Stimulated activated CD4-positive, alpha-beta T cell treated with anti-CD3 and anti-CD28 coated beads, TNF-alpha, amount 100 ng/mL, for 4 hours (primary cell): Measurements from ENCODE around the gene MEF2D.

Experiments
- DNase-seq, 3 experiments: peaks; one replicate each; pipeline ENCODE4 v3.0.0-alpha.2; 2020; ENCODE audit warnings: low read depth in 3 of 3

MEF2D gene

DNA sequence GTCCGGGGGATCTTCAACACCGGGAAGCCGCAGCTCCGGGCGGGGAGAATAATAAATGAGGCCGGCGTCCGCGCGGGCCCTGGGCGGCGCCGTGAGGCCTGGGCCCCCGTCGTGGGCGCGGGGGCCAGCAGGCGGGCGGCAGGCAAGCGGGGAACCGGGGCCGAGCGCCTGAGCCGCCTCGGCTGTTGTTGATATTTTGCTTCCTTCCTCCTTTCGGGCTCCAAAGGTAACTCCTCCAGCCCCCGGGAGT is at the start of gene MEF2D:
TSS of gene MEF2D (minus strand) at position 233 of the 250 bp plus-strand sequence. CDS start 17,483 bp downstream, outside the sequence.
- no peak for DNase-seq

GRCh38 chr1:156550346-156550745 is 49.8 kb upstream of the MEF2D start:
- no peak for DNase-seq

GRCh38 chr1:156549831-156550230 is 49.3 kb upstream of the MEF2D start:
- DNase-seq = no peak

DNA sequence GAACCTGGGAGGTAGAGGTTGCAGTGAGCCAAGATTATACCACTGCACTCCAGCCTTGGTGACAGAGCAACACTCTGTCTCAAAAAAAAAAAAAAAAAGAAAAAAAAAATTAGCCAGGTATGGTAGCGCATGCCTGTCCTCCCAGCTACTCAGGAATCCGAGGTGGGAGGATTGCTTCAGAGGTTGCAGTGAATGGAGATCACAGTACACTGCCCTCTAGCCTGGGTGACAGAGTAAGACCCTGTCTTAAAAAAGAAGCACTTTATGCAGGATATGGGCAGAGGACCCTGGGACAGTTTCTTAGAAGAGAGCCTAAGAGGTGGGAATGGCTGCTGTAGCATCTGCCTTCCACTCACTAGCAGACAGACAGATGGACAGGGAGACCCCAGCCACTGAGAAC is 48.8 kb upstream of the MEF2D start:
- DNase-seq = no peak

DNA sequence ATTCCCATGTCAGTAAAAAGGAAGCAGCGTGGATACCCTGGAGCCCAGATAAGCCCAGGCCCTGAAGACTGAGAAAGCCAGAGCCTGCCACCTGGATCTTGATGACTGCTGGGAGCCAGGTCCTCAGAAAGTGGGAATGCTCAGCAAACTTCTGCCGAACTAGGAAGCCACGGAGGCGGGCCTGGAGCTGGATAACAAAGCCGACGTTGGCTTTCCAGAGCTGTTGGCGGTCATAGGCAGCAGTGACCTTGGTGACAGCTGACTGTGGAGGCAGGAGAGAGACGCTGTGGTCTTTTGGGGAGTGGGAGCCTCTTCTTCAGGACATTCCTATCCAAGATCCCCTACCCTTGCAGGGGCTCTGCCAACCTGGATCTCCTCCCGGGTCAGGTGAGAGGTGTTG is 47.4 kb upstream of the MEF2D start:
- no peak for DNase-seq

DNA sequence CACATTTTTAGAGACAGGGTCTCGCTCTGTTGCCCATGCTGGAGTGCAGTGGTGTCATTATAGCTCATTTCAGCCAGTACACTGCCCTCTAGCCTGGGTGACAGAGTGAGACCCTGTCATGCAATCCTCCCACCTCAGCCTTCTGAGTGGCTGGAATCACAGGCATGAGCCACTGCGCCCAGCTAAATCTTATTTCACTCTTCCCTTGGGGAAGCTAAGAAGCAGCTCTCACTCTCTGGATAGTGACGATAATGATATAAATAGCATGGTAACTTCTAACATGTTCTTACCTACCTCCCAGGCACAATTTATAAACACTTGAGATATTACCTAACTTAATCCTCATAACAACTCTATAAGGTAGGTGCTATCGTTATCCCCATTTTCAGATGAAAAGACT is 46.9 kb upstream of the MEF2D start:
- DNase-seq = no peak

DNA sequence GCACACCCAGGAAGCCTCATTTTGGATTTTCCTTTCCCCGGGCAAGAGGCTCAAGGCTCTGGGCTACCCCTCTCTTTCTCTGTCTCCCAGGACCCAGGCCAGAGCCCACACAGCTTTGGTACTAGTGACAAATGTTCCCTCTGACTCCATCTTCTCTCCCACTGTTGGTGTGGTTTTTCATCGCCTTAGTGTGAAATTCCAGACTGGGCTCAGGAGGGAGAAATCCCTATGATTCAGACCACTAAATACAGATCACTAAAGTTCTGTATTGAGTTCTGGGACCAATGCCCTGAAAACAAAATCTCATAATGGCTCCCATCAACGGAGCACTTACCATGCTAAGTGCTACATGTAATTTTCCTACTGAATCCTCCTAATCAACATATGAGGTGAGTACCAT is 45.7 kb upstream of the MEF2D start:
- no peak for DNase-seq

DNA sequence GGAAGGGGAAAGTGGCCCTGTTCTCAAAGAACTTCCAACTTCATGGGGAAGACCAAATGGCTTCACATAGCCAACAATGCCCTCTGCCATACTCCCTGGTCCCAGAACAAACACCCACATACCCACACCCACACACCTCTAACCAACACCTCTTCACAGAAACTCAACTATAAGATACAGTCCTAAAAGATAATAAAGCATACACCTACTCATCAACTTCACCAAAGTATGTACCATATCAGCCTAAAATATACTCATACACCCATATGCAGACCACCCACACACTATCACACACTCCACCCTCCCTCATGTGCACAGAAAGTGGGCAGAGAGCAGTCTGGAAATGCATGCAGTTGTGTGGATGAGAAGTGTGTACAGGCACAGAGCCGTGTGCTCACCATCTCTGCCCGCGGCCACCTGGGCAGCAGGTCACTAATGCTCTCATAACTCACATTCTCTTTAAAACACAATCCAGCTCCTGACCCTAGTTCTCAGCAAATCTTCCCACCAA is 44.1 kb upstream of the MEF2D start:
- DNase-seq = no peak

GRCh38 chr1:156543066-156543465 is 42.5 kb upstream of the MEF2D start:
- DNase-seq = no peak

DNA sequence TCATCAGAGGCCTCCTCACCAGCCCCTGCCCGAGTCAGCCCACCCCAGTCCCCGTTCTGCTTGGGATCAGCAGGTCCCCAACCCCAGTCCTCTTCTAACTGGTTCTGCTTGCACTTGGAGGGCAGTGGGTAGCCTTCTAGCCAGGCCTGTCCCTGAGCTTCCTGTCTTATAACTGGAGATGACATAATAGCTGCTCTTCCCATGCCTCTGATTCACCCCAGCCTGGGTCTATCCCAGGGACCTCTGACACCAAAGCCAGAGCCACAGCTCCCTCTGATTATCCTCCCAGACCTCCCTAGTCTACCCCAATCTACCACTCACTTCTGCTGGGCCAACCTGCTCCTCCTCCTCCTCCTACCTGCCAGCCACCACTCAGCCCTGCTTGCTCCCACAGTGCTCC is 40.4 kb upstream of the MEF2D start:
- DNase-seq = no peak

DNA sequence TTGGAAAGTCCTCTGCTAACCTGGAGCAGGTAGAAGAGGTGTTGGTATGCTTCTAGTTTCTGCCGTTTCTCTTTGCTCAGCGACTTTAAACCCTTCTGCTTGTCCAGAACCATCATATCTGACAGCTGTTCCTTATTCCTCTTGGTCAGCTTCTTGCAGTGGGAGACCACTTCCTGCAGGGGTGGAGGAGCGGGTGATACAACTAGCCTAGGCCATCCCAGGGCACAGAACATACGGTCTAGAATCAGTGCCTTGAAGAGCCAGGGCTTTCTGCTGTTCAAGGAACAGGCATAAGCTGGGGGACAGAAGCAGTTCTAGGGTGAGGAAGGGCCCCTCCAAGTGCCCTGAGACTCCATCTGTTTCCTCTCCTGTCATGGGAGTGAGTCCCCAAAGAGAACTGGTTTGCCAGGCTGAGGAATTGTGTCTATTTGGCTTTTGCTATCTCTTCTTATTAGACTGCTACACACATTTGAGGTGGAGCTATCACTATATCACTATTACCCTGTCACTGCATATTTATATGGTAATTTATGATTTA is 39.3 kb upstream of the MEF2D start:
- no peak for DNase-seq

GRCh38 chr1:156538711-156539440 is 38.3 kb upstream of the MEF2D start:
- DNase-seq = no peak

DNA sequence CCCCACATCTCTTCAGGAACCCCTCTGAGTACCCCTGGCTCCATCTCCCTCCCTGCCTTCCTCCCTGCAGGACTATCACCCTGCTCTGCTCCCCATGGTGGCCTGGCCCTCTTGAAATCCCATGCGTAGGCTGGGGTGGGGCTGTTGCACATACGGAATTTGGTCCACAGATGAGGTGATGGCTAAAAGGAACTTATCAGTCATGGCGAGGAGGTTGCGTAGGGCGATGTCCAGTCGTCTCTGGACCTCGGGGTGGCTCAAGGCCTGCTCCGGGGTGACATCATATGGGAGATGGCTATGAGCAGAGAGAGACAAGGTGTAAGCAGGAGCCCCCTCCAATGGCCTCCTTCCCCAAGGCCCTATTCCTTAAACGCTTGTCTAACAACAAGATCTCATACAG is 36.5 kb upstream of the MEF2D start:
- no peak for DNase-seq

- no peak for DNase-seq
Observed at GRCh38 chr1:156534424-156535060, 34.0 kb upstream of the MEF2D start.

GRCh38 chr1:156533568-156534220 is 33.1 kb upstream of the MEF2D start:
- no peak for DNase-seq

- no peak for DNase-seq
Observed at GRCh38 chr1:156532374-156532773, 31.8 kb upstream of the MEF2D start.

GRCh38 chr1:156530006-156530405 is 29.4 kb upstream of the MEF2D start:
- no peak for DNase-seq

DNA sequence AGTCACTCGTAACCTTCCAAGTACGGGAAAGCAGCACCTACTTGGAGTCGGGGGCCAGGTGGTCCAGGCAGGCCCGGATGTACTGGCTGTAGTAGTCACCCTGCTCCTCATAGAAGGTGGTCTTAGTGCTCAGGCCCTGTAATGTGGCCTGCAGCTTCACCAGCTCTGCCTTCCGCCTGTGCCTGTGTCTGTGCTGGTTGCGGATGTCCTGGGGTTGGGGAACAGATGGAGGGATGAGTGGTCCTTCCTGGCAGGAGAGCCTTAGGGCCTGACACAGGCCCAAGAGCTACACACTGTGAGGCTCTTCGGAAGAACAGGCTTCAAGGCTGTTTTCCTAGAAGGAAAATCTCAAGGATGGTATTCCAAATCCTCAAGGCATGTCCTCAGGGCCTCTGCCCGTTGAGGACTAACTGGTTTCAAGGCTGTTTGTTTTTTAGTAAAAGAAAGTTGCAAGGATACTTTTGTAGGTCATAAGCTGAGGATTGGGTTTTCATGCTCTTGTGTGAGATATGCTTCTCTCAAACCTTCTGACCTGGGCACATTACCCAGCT is 28.4 kb upstream of the MEF2D start:
- DNase-seq = no peak

GRCh38 chr1:156528231-156528630 is 27.7 kb upstream of the MEF2D start:
- no peak for DNase-seq

DNA sequence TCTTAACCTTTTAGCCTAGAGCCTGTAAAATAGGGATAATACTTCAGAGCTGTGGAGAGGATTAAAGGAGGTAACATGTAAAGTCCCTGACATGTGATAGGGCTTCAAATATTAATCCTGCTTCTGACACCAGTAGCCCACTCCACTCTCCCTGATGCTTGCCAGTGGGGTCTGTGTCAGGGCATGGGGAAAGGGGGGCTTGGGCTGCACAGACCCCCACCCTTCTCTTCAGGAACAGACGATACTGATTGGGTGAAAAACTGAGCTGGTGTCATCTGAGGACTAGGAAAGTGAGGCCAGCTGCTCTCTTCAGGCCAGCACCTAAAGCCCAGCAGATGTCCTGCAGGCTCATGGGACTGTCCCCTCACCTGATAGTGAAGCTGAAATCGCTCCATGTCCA is 27.0 kb upstream of the MEF2D start:
- DNase-seq = no peak

GRCh38 chr1:156525856-156526489 is 25.4 kb upstream of the MEF2D start:
- DNase-seq = no peak

- no peak for DNase-seq
Observed at GRCh38 chr1:156525071-156525501, 24.5 kb upstream of the MEF2D start.
